DMS 273 (cell line): ENCODE data around the gene CREB5.
"Not testable (repeated sequence)": the region's sequence is repeated elsewhere in the genome, so short reads cannot be mapped to it uniquely, and the experiment has no call there.

Source experiments
- DNase-seq: peaks from one replicate; lab custom pipeline; 2025; ENCODE audit not compliant: unreplicated experiment; lab: John Stamatoyannopoulos, UW

CREB5 gene

GRCh38 chr7:28800150-28800549 is 387.8 kb downstream of the CREB5 start:
- DNase-seq = no peak

- DNase-seq = peak; percentile 53
Observed at GRCh38 chr7:28802450-28802849, 390.1 kb downstream of the CREB5 start.

DNA sequence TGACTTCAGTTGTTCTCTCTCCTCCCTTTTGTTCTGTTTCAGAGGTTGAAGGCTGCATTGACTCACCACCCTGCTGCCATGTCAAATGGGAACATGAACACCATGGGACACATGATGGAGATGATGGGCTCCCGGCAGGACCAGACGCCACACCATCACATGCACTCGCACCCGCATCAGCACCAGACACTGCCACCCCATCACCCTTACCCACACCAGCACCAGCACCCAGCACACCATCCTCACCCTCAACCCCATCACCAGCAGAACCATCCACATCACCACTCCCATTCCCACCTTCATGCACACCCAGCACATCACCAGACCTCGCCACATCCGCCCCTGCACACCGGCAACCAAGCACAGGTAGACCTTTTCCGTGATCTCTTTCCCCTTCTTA is 391.8 kb downstream of the CREB5 start:
- DNase-seq = no peak

GRCh38 chr7:28804990-28805389 is 392.7 kb downstream of the CREB5 start:
- no peak for DNase-seq

DNA sequence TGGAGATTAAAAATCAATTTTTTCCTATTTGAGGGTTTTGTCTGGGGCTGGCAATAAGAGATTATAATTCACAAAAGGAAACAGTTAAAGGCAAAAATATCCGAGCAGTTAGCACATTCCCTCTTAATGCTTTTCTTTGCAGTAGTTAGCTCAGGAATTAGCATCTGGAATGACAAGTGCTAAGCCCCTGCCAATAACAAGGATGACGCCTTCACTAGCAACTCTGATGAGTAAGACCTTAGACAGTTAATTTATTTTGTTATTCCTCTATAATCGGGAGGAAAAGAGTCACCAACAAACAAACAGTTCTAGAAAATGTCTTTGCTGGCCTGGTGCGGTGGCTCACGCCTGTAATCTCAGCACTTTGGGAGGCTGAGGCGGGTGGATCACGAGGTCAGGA is 394.5 kb downstream of the CREB5 start:
- no peak for DNase-seq

GRCh38 chr7:28807396-28807994 is 395.2 kb downstream of the CREB5 start:
- no peak for DNase-seq

DNA sequence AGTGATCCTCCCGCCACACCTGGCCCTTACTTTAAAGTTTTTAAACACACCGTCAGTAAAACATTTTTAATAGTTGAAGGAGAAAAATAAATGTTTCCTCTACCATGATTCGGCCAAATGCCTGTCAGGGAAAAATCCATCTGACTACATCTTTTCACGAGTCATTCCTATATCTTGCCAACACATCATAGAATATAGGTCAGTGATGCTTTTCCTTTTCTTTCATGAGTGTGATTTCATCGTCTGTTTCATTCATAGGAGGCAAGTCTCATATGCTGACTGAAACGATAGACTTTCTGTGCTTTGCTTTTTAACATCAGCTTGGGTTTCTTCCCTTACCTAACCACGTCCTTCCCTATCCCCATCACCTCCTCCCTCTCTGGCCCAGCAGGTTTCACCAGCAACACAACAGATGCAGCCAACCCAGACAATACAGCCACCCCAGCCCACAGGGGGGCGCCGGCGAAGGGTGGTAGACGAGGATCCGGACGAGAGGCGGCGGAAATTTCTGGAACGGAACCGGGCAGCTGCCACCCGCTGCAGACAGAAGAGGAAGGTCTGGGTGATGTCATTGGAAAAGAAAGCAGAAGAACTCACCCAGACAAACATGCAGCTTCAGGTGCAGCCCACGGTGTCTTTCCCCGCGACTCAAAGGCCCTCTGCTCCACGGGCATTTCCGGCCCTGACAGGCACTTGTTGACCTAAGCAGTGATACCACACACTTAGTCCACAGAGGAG is 396.6 kb downstream of the CREB5 start:
- peak; percentile 37 for DNase-seq

DNA sequence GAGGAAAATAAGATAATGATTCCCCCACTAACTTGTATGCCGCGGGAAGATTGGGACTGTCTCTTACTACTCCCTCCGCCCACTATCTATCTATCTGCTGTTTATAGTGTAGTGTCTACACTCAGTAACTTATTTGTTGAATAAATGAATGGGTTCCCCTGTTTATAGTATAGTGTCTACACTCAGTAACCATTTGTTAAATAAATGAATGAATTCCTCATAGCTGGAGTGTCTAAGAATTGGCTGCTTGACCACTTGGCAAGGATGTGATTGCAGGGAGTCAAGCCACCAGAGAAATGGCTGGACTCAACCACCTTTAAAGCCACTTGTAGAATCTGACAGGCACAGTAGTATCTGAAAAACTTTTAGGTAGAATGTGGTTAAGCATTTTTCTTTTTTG is 398.7 kb downstream of the CREB5 start:
- no peak for DNase-seq

DNA sequence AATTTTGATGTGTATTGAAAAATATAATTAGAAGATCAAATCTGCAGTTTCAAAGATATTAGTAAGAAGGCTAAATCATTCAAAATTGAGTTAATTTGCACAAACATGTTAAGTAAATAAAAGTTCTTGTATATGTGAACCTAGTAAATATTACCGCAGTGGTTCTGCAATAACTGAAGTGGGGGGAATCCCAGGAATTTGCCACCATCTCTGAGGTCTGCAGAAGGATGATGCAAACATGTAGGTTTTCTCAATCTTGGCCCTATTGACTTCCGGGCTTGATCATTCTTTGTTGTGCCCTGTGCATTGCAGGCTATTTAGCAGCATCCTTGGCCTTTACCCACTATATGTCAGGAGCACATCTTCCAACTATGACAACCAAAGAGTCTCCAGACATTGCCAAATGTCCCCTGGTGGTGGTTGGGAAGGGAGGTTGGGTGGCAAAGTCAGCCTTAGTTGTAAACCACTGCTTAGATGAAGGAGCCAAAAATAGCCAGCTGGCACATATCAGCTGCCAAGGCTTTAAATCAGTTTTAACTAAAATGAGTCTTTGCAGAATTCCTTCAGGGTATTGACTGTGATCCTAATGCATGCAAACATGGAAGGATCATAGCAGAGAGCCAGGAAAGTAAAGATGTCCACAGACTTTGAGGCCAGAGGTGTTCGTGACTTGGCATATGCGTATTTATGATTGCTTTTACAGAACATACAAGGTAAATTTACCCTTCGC is 399.5 kb downstream of the CREB5 start:
- peak; percentile 92 for DNase-seq

DNA sequence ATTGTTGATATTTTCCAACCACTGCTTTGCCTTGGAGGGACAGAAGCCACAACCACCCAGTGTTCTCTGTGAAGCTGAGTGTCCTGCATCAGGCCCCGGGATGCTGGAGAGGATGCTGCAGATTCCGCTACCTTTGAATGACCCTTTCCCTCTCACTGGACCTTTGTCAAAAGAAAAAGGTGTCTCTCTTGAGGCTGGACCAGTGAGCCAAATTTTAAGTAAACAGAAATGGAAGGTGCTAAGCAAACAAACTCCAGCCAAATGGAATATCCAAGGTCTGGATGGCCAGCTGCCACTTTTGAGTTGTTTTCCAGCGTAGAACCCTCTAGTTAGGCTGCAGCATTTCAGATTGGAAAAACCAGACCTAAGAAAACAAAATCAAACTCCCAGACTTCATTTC is 400.3 kb downstream of the CREB5 start:
- DNase-seq = peak; percentile 89

DNA sequence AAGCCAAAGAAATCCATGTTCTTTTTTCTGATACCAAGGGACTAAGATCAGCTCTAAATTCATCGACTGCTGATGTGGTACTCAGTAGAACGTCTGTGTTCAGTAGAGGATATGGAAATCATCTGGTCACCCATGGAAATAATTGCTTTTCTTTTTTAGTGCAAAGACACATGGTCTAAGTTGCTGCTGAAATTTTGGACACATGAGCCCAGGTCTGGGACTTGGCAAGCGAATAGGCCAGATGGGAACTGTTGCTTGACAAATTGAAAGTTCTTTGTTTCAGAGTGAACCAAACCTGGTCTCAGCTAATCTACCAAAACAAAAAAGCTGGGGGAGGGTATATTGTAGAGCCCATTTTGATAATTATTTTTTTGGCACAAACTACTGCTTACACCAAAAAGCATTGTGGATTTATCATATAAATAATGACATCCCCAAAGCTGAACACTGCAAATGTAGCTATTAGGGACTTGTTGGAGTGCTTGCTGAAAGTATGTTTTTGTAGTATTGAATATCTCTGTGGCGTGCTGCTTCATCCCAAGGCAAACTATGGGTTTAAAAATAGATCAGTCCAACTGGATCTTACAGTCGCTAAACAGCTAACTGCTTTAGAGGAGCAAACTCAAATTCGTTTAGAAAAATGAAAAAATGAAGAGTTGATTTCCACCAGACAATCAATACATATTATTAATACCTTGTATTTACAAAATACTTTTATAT is 401.1 kb downstream of the CREB5 start:
- peak; percentile 99 for DNase-seq

- no peak for DNase-seq
Observed at GRCh38 chr7:28815369-28815927, 403.1 kb downstream of the CREB5 start.

DNA sequence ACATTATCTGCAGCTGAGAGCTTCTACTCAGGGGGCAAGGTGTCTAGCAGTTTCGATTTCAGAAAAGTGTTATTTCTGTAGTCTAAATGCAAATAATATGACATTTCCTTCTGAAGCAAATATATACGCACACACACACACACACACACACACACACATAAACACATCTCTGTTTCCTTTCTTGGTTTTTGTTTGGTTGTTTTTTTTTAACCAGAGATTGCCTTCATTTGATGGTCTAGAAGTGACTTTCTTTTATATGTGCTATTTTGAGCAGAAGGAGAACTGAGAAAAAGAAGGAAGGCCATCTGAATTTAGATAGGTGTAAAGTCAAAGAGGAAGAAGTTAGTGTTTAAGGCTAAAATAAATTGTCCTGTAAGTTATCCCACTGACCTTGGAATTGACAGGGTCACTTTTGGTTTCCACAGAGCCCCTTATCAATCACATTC is 403.6 kb downstream of the CREB5 start:
- no peak for DNase-seq

DNA sequence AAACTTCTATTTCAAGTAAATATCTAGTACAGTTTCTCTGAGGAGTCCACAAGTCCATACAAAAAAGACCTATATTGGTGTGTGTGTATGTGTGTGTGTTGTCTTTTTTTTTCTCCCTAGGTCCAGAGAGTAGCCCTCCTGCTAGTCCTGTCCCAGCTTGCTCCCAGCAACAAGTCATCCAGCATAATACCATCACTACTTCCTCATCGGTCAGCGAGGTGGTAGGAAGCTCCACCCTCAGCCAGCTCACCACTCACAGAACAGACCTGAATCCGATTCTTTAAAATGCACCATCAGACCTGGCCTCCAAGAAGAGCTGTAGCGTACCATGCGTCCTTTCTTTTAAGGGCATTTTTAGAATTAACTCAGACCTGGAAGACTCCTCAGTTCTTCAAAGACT is 406.7 kb downstream of the CREB5 start:
- DNase-seq = no peak

GRCh38 chr7:28823582-28823981 is 411.3 kb downstream of the CREB5 start:
- DNase-seq = no peak

DNA sequence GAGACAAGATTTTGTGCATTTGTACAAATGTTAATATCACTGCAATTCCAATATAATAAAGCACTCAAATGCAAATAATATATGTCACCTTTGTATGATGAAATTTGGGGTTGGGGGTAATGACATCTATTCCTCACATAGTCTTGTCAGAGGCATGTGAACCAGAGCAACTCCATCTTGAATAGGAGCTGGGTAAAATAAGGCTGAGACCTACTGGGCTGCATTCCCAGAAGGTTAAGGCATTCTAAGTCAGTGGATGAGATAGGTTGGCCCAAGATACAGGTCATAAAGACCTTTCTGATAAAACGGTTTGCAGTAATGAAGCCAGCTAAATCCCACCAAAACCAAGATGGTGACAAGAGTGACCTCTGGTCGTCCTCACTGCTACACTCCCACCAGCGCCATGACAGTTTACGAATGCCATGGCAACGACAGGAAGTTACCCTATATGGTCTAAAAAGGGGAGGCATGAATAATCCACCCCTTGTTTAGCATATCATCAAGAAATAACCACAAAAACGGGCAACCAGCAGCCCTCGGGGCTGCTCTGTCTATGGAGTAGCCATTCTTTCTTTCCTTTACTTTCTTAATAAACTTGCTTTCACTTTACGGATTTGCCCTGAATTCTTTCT is 413.6 kb downstream of the CREB5 start:
- DNase-seq = not testable (repeated sequence)

DNA sequence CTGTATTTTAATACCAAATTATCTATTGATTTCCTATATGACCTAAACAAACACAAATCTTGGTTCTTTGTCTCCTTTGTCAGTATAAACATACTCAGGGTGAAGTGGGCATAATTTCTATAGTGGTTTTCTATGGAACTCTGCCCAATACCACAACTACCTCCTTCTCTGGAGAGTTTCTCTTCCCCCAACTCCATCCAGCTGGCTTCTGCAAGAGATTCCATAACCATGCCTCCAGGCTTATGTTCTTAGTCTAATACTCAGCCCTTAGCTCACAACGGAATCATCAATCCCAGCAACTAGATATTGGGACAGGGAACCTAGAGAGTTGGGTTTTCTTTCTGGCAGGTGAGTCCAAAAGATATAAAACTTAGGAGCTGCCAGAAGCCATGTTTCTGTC is 418.5 kb downstream of the CREB5 start:
- DNase-seq = no peak

DNA sequence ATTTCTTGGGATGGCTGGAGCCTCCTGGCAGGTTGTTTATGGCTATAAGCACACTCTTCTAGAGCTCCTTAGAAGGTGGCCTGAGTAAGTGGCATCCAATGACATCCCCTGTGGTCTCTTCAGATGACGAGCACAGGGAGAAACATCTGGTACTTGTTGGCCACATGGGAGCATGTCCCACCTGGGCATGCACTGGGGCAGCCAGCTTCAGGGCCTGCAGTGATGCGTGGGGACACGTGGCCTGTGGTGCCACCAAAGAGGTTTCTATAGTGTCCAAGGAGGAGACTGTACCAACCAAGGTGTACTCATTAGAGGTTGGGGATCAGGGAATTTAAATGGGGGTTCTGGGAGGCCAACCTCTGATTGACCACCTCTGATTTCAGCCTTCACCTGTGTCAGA is 420.4 kb downstream of the CREB5 start:
- DNase-seq = no peak

DNA sequence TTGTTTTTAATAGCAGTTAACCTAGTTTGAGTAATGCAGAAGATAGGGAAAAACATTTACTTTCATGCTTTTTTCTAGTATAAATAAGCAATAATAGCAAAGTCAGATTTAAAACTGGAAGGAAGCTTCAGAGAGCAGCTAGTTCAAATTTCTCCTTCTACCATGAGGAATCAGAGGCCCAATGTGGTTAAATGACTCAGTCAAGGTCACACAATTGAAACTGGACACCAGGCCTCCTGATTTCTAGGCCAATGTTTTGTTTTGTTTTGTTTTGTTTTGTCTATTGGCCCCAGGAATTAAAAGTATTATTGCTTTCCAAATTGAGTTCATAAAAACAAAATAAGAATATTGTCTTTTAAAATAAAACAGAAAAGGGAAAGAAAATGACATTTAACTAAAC is 423.5 kb downstream of the CREB5 start:
- DNase-seq = no peak

DNA sequence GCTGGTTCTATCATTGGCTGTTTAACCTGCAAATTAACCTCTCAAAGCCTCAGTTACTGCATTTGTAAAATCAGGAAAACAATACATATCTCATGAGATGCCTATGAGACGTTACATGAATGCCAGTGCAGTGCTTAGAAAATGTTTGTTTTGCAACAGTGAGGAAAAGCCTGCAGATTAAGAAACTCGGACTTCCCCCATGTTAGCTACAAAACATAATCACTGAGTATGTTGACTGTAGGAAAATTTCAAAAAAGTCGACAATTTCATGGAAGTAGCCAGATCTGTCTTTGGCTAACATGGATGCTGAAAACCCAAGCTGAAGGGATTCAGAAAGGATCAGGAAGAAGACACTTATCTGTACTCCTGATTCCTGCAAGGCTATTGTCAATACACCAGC is 424.4 kb downstream of the CREB5 start:
- DNase-seq = no peak

DNA sequence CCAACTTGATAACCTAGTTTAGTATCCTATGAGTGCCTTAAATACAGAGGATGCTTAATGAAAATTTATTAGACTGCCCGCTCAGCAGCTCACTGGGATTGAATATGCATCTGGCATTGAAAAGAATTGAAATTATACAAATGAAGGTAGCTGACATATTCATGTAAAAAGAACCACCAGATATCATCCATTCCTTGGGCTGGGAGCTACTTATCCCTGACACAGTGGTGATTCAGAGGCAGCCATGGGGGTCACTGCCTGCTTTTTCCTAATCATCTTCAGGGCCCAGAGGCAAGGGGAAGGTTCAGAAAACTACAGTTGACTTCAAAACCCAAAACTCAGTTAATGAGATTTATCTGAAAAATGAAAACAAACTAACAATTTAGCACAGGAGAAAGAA is 424.9 kb downstream of the CREB5 start:
- no peak for DNase-seq
